Stomach (tissue), 9 donors: ENCODE results near the gene TMX2. TPM values are rescaled to one million over a fixed set of nuclear protein-coding genes. Genes with fewer than 3 reads are reported as not detected.
"Not testable (repeated sequence)": the region's sequence is repeated elsewhere in the genome, so short reads cannot be mapped to it uniquely, and the experiment has no call there.

Source experiments
- DNase-seq, 2 donors: peaks; one replicate each; pipeline versions ENCODE4 v3.0.0 to v3.0.0-alpha.2; 2013 to 2019
- H3K27ac ChIP-seq, 5 donors: fragments of 200-600 bp in 4 of 5; sonication (generic) in 4 of 5; one replicate each; pipeline ENCODE4 v1.5.1; 2013 to 2019; ENCODE audit warnings: mild to moderate bottlenecking in 1 of 5, moderate library complexity in 1 of 5
- H3K27me3 ChIP-seq, 3 donors: fragments of 200-600 bp; sonication (generic); one replicate each; pipeline ENCODE4 v1.5.1; 2017 to 2019; ENCODE audit warnings: mixed run types in 1 of 3
- H3K36me3 ChIP-seq, 4 donors: fragments of 200-600 bp; sonication (generic); 1 replicate in 3 of 4; 2 replicates in 1 of 4; pipeline ENCODE4 v1.5.1; 2016 to 2019
- H3K4me1 ChIP-seq, 4 donors: fragments of 200-600 bp; sonication (generic); one replicate each; pipeline ENCODE4 v1.5.1; 2016 to 2019
- H3K4me3 ChIP-seq, 4 donors: fragments of 200-600 bp; sonication (generic) in 3 of 4; one replicate each; pipeline ENCODE4 v1.5.1; 2016 to 2019; ENCODE audit warnings: mild to moderate bottlenecking in 1 of 4
- H3K9me3 ChIP-seq, 4 donors: fragments of 200-600 bp; sonication (generic); one replicate each; pipeline ENCODE4 v1.5.1; 2016 to 2019
- CTCF ChIP-seq, 7 experiments: fragments of 450-650 bp in 4 of 7; fragments of 200-600 bp in 3 of 7; sonication (generic) in 3 of 7; IDR thresholded peaks; one replicate each; pipeline ENCODE4 v1.5.1; 2016 to 2019; ENCODE audit warnings: antibody characterized with exemption in 7 of 7, control low read depth in 2 of 7, mild to moderate bottlenecking in 1 of 7
- EP300 ChIP-seq: sonication (generic); formaldehyde crosslinking; IDR thresholded peaks from one replicate; pipeline ENCODE4 v1.6.1; 2017; ENCODE audit warnings: antibody characterized with exemption
- POLR2A ChIP-seq, 4 donors: fragments of 450-650 bp; IDR thresholded peaks; one replicate each; pipeline ENCODE4 v1.6.1; 2016; ENCODE audit warnings: antibody characterized with exemption in 4 of 4, control low read depth in 2 of 4, mild to moderate bottlenecking in 1 of 4, moderate library complexity in 1 of 4
- POLR2AphosphoS5 ChIP-seq, 3 donors: sonication (generic); formaldehyde crosslinking; IDR thresholded peaks; one replicate each; pipeline ENCODE4 v1.6.1; 2016; ENCODE audit warnings: antibody characterized with exemption in 3 of 3
- WGBS, 5 donors: extraction: QIAGEN DNeasy Blood & Tissue Kit in 3 of 5; methylation state at CpG; one replicate each; pipeline versions ENCODE4 v1.1.5 to v1.1.7; 2013 to 2018; 5-methylcytosine and 5-hydroxymethylcytosine counted together
- intact Hi-C: fragments of 100-400 bp; cut with DNase I; formaldehyde crosslinking; loops from one replicate; pipeline ENCODE4 v1.15.1; 2023; ENCODE audit warnings: low total_unique reads
- polyA plus RNA-seq, 3 donors: library from polyadenylated mRNA; stranded (reverse); fragments of 200-250 nt; gene quantifications; one replicate each; pipeline ENCODE4 v1.2.3, GENCODE V29; 2013
- total RNA-seq, 5 donors: library from RNA; depleted of rRNA; stranded (reverse); fragments of >200 nt; gene quantifications; one replicate each; pipeline versions ENCODE4 v1.1.0 to v1.2.3, GENCODE V29; 2014 to 2016
- donor health status: healthy with polysubstance abuse.
- donor health status: Bipolar disorder and iron deficiency.
- donor health status: healthy.

Gene TMX2
- total and polyA plus RNA-seq, 8 donors = 20.1 to 72.3 (median 36.6) TPM

- DNase-seq = no peak
- intact Hi-C loops = no loop called here
- no peaks in the 10 kb centered on the region for H3K27me3 ChIP-seq
- H3K27ac ChIP-seq = no peak overlapping the region
- H3K36me3 ChIP-seq = peaks cover 68 to 100% (median 96%) of the 10 kb centered on the region in 4 donors
- no peaks in the 10 kb centered on the region for H3K9me3 ChIP-seq
- WGBS, 5 donors = 86 to 91% (median 90%) methylated on average over 10 of the region's 10 CpGs
- H3K4me1 ChIP-seq = no peaks in the 10 kb centered on the region
- TF ChIP-seq EP300 = no peak
- H3K4me3 ChIP-seq = no peak overlapping the region
These were observed 12.6 kb upstream of the TMX2 start for GRCh38 chr11:57699813-57700212.

GRCh38 chr11:57700425-57700824 is 12.0 kb upstream of the TMX2 start:
- WGBS, 5 donors = 51 to 76% (median 66%) methylated on average over 3 of the region's 3 CpGs
- Histone ChIP-seq H3K27me3 (no peaks in the 10 kb centered on the region), H3K4me1 (no peaks in the 10 kb centered on the region), H3K27ac (no peak overlapping the region), H3K4me3 (no peak overlapping the region), H3K9me3 (no peaks in the 10 kb centered on the region), H3K36me3 (peaks cover 65 to 97% (median 93%) of the 10 kb centered on the region in 4 donors)
- intact Hi-C loops = no loop called here
- TF ChIP-seq POLR2AphosphoS5 (IDR thresholded peaks at IDR 0.05) (no peak), POLR2A (IDR thresholded peaks at IDR 0.05) (no peak), CTCF (IDR thresholded peaks at IDR 0.05) (no peak), EP300 (no peak)
- no peak for DNase-seq

- 89 to 95% (median 92%) methylated on average over 4 of the region's 4 CpGs for WGBS, 5 donors
- no peak overlapping the region for H3K27ac ChIP-seq
- no peaks in the 10 kb centered on the region for H3K27me3 ChIP-seq
- intact Hi-C loops = no loop called here
- H3K4me1 ChIP-seq = peaks cover 0 to 9% (median 0%) of the 10 kb centered on the region in 4 donors
- H3K4me3 ChIP-seq = no peak overlapping the region
- no peak for TF ChIP-seq POLR2AphosphoS5 (IDR thresholded peaks at IDR 0.05)
- TF ChIP-seq CTCF (IDR thresholded peaks at IDR 0.05) = no peak
- no peak for TF ChIP-seq POLR2A (IDR thresholded peaks at IDR 0.05)
- TF ChIP-seq EP300 = no peak
- peaks cover 37 to 82% (median 74%) of the 10 kb centered on the region in 4 donors for H3K36me3 ChIP-seq
- no peaks in the 10 kb centered on the region for H3K9me3 ChIP-seq
- no peak for DNase-seq
These were observed 9.1 kb upstream of the TMX2 start for GRCh38 chr11:57703341-57703740.

GRCh38 chr11:57704932-57705331 is 7.5 kb upstream of the TMX2 start:
- intact Hi-C loops = no loop called here
- H3K4me3 ChIP-seq = no peak overlapping the region
- 83 to 90% (median 87%) methylated on average over 6 of the region's 6 CpGs for WGBS, 5 donors

GRCh38 chr11:57705432-57705831 is 7.0 kb upstream of the TMX2 start:
- H3K9me3 ChIP-seq, intact Hi-C loops, H3K4me3 ChIP-seq, H3K27ac ChIP-seq, H3K27me3 ChIP-seq, DNase-seq: not testable (repeated sequence)
- H3K4me1 ChIP-seq = peaks cover 0 to 18% (median 9%) of the 10 kb centered on the region in 4 donors
- WGBS, 5 donors = 89 to 93% (median 90%) methylated on average over 8 of the region's 8 CpGs
- H3K36me3 ChIP-seq = peaks cover 19 to 73% (median 57%) of the 10 kb centered on the region in 4 donors

More at GRCh38 chr11:57704932-57705331, 7.5 kb upstream of the TMX2 start:
- no peak overlapping the region for H3K27ac ChIP-seq
- no peaks in the 10 kb centered on the region for H3K9me3 ChIP-seq
- H3K4me1 ChIP-seq = peaks cover 0 to 13% (median 4%) of the 10 kb centered on the region in 4 donors
- TF ChIP-seq CTCF (IDR thresholded peaks at IDR 0.05) (no peak), POLR2AphosphoS5 (IDR thresholded peaks at IDR 0.05) (no peak), EP300 (no peak), POLR2A (IDR thresholded peaks at IDR 0.05) (no peak)
- DNase-seq = no peak
- H3K36me3 ChIP-seq = peaks cover 23 to 78% (median 62%) of the 10 kb centered on the region in 4 donors
- H3K27me3 ChIP-seq = no peaks in the 10 kb centered on the region
